Ovary (tissue), 3 donors: ENCODE data around the gene PHLDB1.

Source experiments
- CTCF ChIP-seq, 3 donors: fragments of 450-650 bp in 2 of 3; fragments of 200-600 bp in 1 of 3; IDR thresholded peaks; one replicate each; pipeline versions ENCODE4 v1.5.1 to v1.8.0; 2016 to 2022; ENCODE audit warnings: antibody characterized with exemption in 3 of 3, mild to moderate bottlenecking in 1 of 3
- POLR2A ChIP-seq: fragments of 450-650 bp; IDR thresholded peaks from one replicate; pipeline ENCODE4 v1.6.1; 2017; ENCODE audit warnings: antibody characterized with exemption, mild to moderate bottlenecking, moderate library complexity
- donor health status: DM: no; HTN: no; CAD: no.

- TF ChIP-seq POLR2A (no peak), CTCF (IDR thresholded peaks at IDR 0.05) (no peak)
Observed at GRCh38 chr11:118682372-118682771, 75.0 kb downstream of the PHLDB1 start.
